H1 (cell line): ENCODE results near the gene TMEM203. TPM values are rescaled to one million over a fixed set of nuclear protein-coding genes. Genes with fewer than 3 reads are reported as not detected.

ENCODE experiments used
- BCL11A ChIP-seq, 2 experiments: IDR thresholded peaks; one replicate each; pipeline ENCODE4 v1.6.1; 2011; ENCODE audit warnings: low read depth in 2 of 2, low read length in 2 of 2, mild to moderate bottlenecking in 2 of 2
- CBX8 ChIP-seq: fragments of 300-800, 300-1000 bp; sonication (generic); IDR thresholded peaks from 2 replicates; pipeline ENCODE4 v1.7.1; 2016; ENCODE audit warnings: low read depth, low read length, borderline replicate concordance
- CHD1 ChIP-seq: IDR thresholded peaks from 2 replicates; pipeline ENCODE4 v1.6.1; 2012; ENCODE audit warnings: low read depth, low read length, improper control_type of control experiment
- CREB1 ChIP-seq: IDR thresholded peaks from 2 replicates; pipeline ENCODE4 v1.6.1; 2012; ENCODE audit warnings: inconsistent platforms
- EGR1 ChIP-seq: IDR thresholded peaks from 2 replicates; pipeline ENCODE4 v1.6.1; 2011; ENCODE audit warnings: low read depth, low read length, borderline replicate concordance
- EP300 ChIP-seq, 2 experiments: IDR thresholded peaks; 1 replicate in 1 of 2; 2 replicates in 1 of 2; pipeline ENCODE4 v1.6.1; 2011 to 2012; ENCODE audit warnings: low read depth in 2 of 2, low read length in 2 of 2, mild to moderate bottlenecking in 2 of 2, borderline replicate concordance in 1 of 2, inconsistent platforms in 1 of 2, moderate library complexity in 1 of 2
- FOSL1 ChIP-seq: IDR thresholded peaks from 2 replicates; pipeline ENCODE4 v1.6.1; 2011; ENCODE audit warnings: mild to moderate bottlenecking, low read depth, low read length, moderate library complexity; ENCODE audit not compliant: insufficient read depth
- GTF2F1 ChIP-seq: IDR thresholded peaks from 2 replicates; pipeline ENCODE4 v1.6.1; 2012; ENCODE audit warnings: low read depth, low read length, improper control_type of control experiment, borderline replicate concordance
- JUN ChIP-seq: IDR thresholded peaks from 2 replicates; pipeline ENCODE4 v1.6.1; 2011; ENCODE audit warnings: low read depth, mild to moderate bottlenecking, improper control_type of control experiment, low read length
- KDM5A ChIP-seq: fragments of 200-600 bp; IDR thresholded peaks from 2 replicates; pipeline ENCODE4 v1.7.1; 2012; ENCODE audit warnings: mild to moderate bottlenecking, low read length, inconsistent platforms, mixed read lengths
- NANOG ChIP-seq: IDR thresholded peaks from 2 replicates; pipeline ENCODE4 v1.6.1; 2011; ENCODE audit warnings: low read length, low read depth, mild to moderate bottlenecking, inconsistent platforms; ENCODE audit not compliant: insufficient read depth, poor library complexity, severe bottlenecking
- PHF8 ChIP-seq: fragments of 200-600 bp; sonication (generic); conservative IDR thresholded peaks from 2 replicates; pipeline ENCODE4 v1.7.1; 2012; ENCODE audit warnings: low read depth, mild to moderate bottlenecking, inconsistent platforms, low read length, moderate library complexity
- POLR2A ChIP-seq, 2 experiments: IDR thresholded peaks; 1 replicate in 1 of 2; 2 replicates in 1 of 2; pipeline ENCODE4 v1.6.1; 2011; ENCODE audit warnings: low read depth in 2 of 2, low read length in 2 of 2, mild to moderate bottlenecking in 2 of 2; ENCODE audit errors: control extremely low read depth in 1 of 2
- POU5F1 ChIP-seq: IDR thresholded peaks from 2 replicates; pipeline ENCODE4 v1.6.1; 2011; ENCODE audit warnings: low read depth, mild to moderate bottlenecking, low read length, moderate library complexity
- RAD21 ChIP-seq, 2 experiments: IDR thresholded peaks in 1 of 2; conservative IDR thresholded peaks in 1 of 2; 2 replicates each; pipeline ENCODE4 v1.6.1; 2011; ENCODE audit warnings: low read depth in 2 of 2, low read length in 2 of 2, improper control_type of control experiment in 1 of 2, inconsistent platforms in 1 of 2, mild to moderate bottlenecking in 1 of 2, moderate library complexity in 1 of 2
- RFX5 ChIP-seq: IDR thresholded peaks from 2 replicates; pipeline ENCODE4 v1.6.1; 2011; ENCODE audit warnings: low read depth, low read length, improper control_type of control experiment, borderline replicate concordance
- SAP30 ChIP-seq: fragments of 300-600 bp; sonication (generic); IDR thresholded peaks from 2 replicates; pipeline ENCODE4 v1.7.1; 2012; ENCODE audit warnings: low read length, moderate library complexity, mild to moderate bottlenecking, inconsistent platforms; ENCODE audit not compliant: insufficient read depth, insufficient replicate concordance
- SP2 ChIP-seq: IDR thresholded peaks from 2 replicates; pipeline ENCODE4 v1.6.1; 2012; ENCODE audit warnings: mild to moderate bottlenecking, low read length, inconsistent platforms
- TAF1 ChIP-seq: IDR thresholded peaks from 2 replicates; pipeline ENCODE4 v1.6.1; 2011; ENCODE audit warnings: mild to moderate bottlenecking, low read depth, low read length
- TCF12 ChIP-seq: IDR thresholded peaks from 2 replicates; pipeline ENCODE4 v1.6.1; 2011; ENCODE audit warnings: low read depth, mild to moderate bottlenecking, low read length
- YY1 ChIP-seq: IDR thresholded peaks from 2 replicates; pipeline ENCODE4 v1.6.1; 2011; ENCODE audit warnings: low read depth, mild to moderate bottlenecking, low read length
- polyA plus RNA-seq, 7 experiments: library from polyadenylated mRNA; depleted of rRNA in 3 of 7; stranded (reverse) in 5 of 7; unstranded in 2 of 7; fragments of >200 nt in 5 of 7; fragments of 200-250 nt in 2 of 7; gene quantifications; 1 replicate in 5 of 7; 2 replicates in 1 of 7; 4 replicates in 1 of 7; pipeline versions ENCODE4 v1.2.1 to v1.2.3, GENCODE V29; 2011 to 2013; ENCODE audit warnings: missing spikeins in 2 of 7, mixed read lengths in 2 of 7
- total RNA-seq: library from RNA; stranded (reverse); fragmentation: NEBNext Ultra II Directional; extraction: Animal tissue kit (Norgen Biotek cat#: 25700); gene quantifications from 2 replicates; pipeline ENCODE4 v1.2.1, GENCODE V29; 2021
- TF ChIP-seq, protein P1 (sequence below): IDR thresholded peaks from 2 replicates; pipeline ENCODE4 v1.6.1; 2012; ENCODE audit warnings: inconsistent platforms
- TF ChIP-seq, protein P2 (sequence below): IDR thresholded peaks from 2 replicates; pipeline ENCODE4 v1.6.1; 2012; ENCODE audit warnings: inconsistent platforms

TMEM203 gene
- total and polyA plus RNA-seq, 2 of the 8 experiments (the other 6 are each of a cell fraction or from before 2014, with no cell fraction given), result 44.1 to 57.1 TPM

DNA sequence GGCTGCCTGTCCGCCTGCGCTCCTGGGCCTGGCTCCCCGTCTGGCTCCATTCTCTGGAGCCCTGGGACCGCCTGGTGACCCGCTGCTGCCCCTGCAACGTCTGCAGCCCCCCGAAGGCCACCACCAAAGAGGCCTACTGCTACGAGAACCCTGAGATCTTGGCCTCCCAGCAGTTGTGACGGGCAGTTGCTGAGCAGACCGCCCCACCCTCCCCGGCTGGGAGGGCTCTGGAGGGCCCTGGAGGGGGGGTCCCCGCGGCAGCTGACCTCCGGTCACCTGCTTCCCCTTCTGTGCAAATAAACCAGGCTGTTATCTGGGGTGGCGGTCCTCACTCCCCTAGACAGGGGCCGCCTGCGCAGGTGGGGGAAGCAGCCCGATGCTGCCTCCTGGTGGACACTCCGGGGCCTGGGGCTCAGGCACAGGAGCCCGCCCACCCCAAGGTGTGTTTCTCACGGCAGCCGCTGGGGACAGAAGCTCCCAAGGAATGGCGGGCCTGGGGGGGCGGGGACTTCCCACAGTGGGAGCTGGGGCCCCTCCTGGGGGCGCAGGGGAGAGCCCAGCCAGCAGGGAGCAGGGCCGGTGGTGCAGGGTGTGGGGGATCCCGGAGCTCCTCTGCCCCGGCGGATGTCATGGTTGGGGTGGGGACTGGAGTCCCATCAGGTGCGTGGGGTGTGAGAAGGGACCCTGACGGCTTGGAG, 30.9 kb upstream of the TMEM203 start (continued):
- TF ChIP-seq KDM5A (no peak), EGR1 (peak; percentile 66), SAP30 (no peak), TCF12 (no peak), SP2 (no peak), POLR2A (IDR thresholded peaks at IDR 0.05; ENCODE audit: control extremely low read depth in 1 of 2, low read depth in 2 of 2, low read length in 2 of 2) (no peak), CHD1 (no peak), RFX5 (no peak), CBX8 (no peak), CREB1 (peak; percentile 26; the same call in 1 of the 2 replicates), YY1 (peak; percentile 90), RAD21 (IDR thresholded peaks at IDR 0.05 in 1 of 2, conservative IDR thresholded peaks at IDR 0.05 in 1 of 2; ENCODE audit: low read depth in 2 of 2, low read length in 2 of 2) (peak; percentile 72 to 82), GTF2F1 (no peak), TAF1 (no peak), JUN (no peak), PHF8 (no peak), EP300 (IDR thresholded peaks at IDR 0.05; ENCODE audit: borderline replicate concordance in 1 of 2, low read depth in 2 of 2, low read length in 2 of 2) (no peak), BCL11A (IDR thresholded peaks at IDR 0.05; ENCODE audit: low read depth in 2 of 2, low read length in 2 of 2) (no peak), POU5F1 (no peak), FOSL1 (no peak), NANOG (no peak)
- TF ChIP-seq, protein P1, sequence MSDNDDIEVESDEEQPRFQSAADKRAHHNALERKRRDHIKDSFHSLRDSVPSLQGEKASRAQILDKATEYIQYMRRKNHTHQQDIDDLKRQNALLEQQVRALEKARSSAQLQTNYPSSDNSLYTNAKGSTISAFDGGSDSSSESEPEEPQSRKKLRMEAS, result peak; percentile 58
- TF ChIP-seq, protein P2, sequence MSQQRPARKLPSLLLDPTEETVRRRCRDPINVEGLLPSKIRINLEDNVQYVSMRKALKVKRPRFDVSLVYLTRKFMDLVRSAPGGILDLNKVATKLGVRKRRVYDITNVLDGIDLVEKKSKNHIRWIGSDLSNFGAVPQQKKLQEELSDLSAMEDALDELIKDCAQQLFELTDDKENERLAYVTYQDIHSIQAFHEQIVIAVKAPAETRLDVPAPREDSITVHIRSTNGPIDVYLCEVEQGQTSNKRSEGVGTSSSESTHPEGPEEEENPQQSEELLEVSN, result no peak
- TF ChIP-seq, all 59 proteins: peak for 16
